OCI-LY1 (cell line): ENCODE results near the gene CPNE1.

Source experiments
- H2AFZ ChIP-seq: fragments of 200-600 bp; sonication (generic), shearing (Covaris generic); 2 replicates; pipeline ENCODE4 v1.6.0; 2014; ENCODE audit warnings: antibody characterized with exemption, mild to moderate bottlenecking, low read length
- H3F3A ChIP-seq: fragments of 200-600 bp; sonication (generic), shearing (Covaris generic); 2 replicates; pipeline ENCODE4 v1.6.0; 2014; ENCODE audit warnings: mild to moderate bottlenecking, antibody characterized with exemption, low read length, moderate library complexity; ENCODE audit not compliant: insufficient read depth
- H3K27ac ChIP-seq: fragments of 200-600 bp; sonication (generic); 2 replicates; pipeline ENCODE4 v1.5.1; 2014; ENCODE audit warnings: low read length, mixed run types, mild to moderate bottlenecking, low read depth; ENCODE audit not compliant: poor library complexity, severe bottlenecking
- H3K27me3 ChIP-seq: fragments of 200-600 bp; sonication (generic); 2 replicates; pipeline ENCODE4 v1.6.0; 2014; ENCODE audit warnings: antibody characterized with exemption, mild to moderate bottlenecking, low read length, moderate library complexity; ENCODE audit not compliant: insufficient read depth
- H3K36me3 ChIP-seq: fragments of 200-600 bp; sonication (generic); 2 replicates; pipeline ENCODE4 v1.6.1; 2014; ENCODE audit warnings: mild to moderate bottlenecking, antibody characterized with exemption, low read length, moderate library complexity, mixed read lengths; ENCODE audit not compliant: insufficient read depth
- H3K4me1 ChIP-seq: fragments of 200-600 bp; sonication (generic); 2 replicates; pipeline ENCODE4 v1.5.1; 2014; ENCODE audit warnings: mild to moderate bottlenecking, low read length, moderate library complexity; ENCODE audit not compliant: insufficient read depth, severe bottlenecking
- H3K4me2 ChIP-seq: fragments of 200-600 bp; sonication (generic), shearing (Covaris generic); 2 replicates; pipeline ENCODE4 v1.6.1; 2014; ENCODE audit warnings: low read length
- H3K4me3 ChIP-seq: fragments of 200-600 bp; sonication (generic); 2 replicates; pipeline ENCODE4 v1.5.1; 2014; ENCODE audit warnings: low read length, low read depth, mild to moderate bottlenecking, mixed read lengths; ENCODE audit not compliant: poor library complexity, severe bottlenecking
- H3K79me2 ChIP-seq: fragments of 200-600 bp; shearing (Covaris generic); 2 replicates; pipeline ENCODE4 v1.6.1; 2016; ENCODE audit warnings: mixed run types, low read length, mixed read lengths; ENCODE audit not compliant: insufficient read depth
- H3K9ac ChIP-seq: fragments of 200-600 bp; sonication (generic), shearing (Covaris generic); 2 replicates; pipeline ENCODE4 v1.6.1; 2014; ENCODE audit warnings: mild to moderate bottlenecking, low read length, mixed read lengths
- H3K9me2 ChIP-seq: fragments of 200-600 bp; sonication (generic), shearing (Covaris generic); 2 replicates; pipeline ENCODE4 v1.6.1; 2014; ENCODE audit warnings: low read depth, mild to moderate bottlenecking, low read length, mixed read lengths
- H3K9me3 ChIP-seq: fragments of 200-600 bp; shearing (Covaris generic); 2 replicates; pipeline ENCODE4 v1.6.1; 2014; ENCODE audit warnings: low read length, mixed read lengths
- H4K20me1 ChIP-seq: fragments of 200-600 bp; sonication (generic), shearing (Covaris generic); 2 replicates; pipeline ENCODE4 v1.6.0; 2016; ENCODE audit warnings: mild to moderate bottlenecking, low read length; ENCODE audit not compliant: insufficient read depth
- EZH2 ChIP-seq: fragments of 200-600 bp; sonication (generic), shearing (Covaris generic); IDR thresholded peaks from 2 replicates; pipeline ENCODE4 v1.8.0; 2017; ENCODE audit warnings: borderline replicate concordance, mixed run types, mild to moderate bottlenecking, antibody characterized with exemption, low read length, moderate library complexity, mixed read lengths
- TF ChIP-seq, protein P1 (sequence below): fragments of 200-600 bp; sonication (generic), shearing (Covaris generic); IDR thresholded peaks from 2 replicates; pipeline ENCODE4 v1.5.1; 2017; ENCODE audit warnings: mild to moderate bottlenecking, antibody characterized with exemption, low read length, moderate library complexity, mixed read lengths

Gene CPNE1

GRCh38 chr20:35673884-35674283 lies 9.2 kb upstream of the CPNE1 start:
- Histone ChIP-seq H2AFZ (no peak overlapping the region), H3K4me3 (no peak overlapping the region), H3K4me2 (no peak overlapping the region), H3F3A (no peaks in the 10 kb centered on the region), H3K9me3 (no peaks in the 10 kb centered on the region), H3K36me3 (peaks cover 53% of the 10 kb centered on the region), H3K27me3 (no peaks in the 10 kb centered on the region), H3K9me2 (no peaks in the 10 kb centered on the region), H3K79me2 (no peaks in the 10 kb centered on the region), H3K4me1 (no peaks in the 10 kb centered on the region), H3K27ac (no peak overlapping the region), H4K20me1 (no peaks in the 10 kb centered on the region), H3K9ac (no peak overlapping the region)
- TF ChIP-seq EZH2 = no peak
- TF ChIP-seq, protein P1, sequence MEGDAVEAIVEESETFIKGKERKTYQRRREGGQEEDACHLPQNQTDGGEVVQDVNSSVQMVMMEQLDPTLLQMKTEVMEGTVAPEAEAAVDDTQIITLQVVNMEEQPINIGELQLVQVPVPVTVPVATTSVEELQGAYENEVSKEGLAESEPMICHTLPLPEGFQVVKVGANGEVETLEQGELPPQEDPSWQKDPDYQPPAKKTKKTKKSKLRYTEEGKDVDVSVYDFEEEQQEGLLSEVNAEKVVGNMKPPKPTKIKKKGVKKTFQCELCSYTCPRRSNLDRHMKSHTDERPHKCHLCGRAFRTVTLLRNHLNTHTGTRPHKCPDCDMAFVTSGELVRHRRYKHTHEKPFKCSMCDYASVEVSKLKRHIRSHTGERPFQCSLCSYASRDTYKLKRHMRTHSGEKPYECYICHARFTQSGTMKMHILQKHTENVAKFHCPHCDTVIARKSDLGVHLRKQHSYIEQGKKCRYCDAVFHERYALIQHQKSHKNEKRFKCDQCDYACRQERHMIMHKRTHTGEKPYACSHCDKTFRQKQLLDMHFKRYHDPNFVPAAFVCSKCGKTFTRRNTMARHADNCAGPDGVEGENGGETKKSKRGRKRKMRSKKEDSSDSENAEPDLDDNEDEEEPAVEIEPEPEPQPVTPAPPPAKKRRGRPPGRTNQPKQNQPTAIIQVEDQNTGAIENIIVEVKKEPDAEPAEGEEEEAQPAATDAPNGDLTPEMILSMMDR = no peak

GRCh38 chr20:35669681-35670080 lies 5.0 kb upstream of the CPNE1 start:
- H3K79me2 ChIP-seq = no peaks in the 10 kb centered on the region
- H2AFZ ChIP-seq = no peak overlapping the region
- no peak overlapping the region for H3K27ac ChIP-seq
- H4K20me1 ChIP-seq = no peaks in the 10 kb centered on the region
- H3K9me2 ChIP-seq = no peaks in the 10 kb centered on the region
- H3K9me3 ChIP-seq = no peaks in the 10 kb centered on the region
- H3F3A ChIP-seq = no peaks in the 10 kb centered on the region
- no peak overlapping the region for H3K4me3 ChIP-seq
- H3K27me3 ChIP-seq = no peaks in the 10 kb centered on the region
- peaks cover 55% of the 10 kb centered on the region for H3K36me3 ChIP-seq
- no peak overlapping the region for H3K4me2 ChIP-seq
- H3K9ac ChIP-seq = no peak overlapping the region
- peaks cover 5% of the 10 kb centered on the region for H3K4me1 ChIP-seq
- TF ChIP-seq, protein P1 = no peak
- TF ChIP-seq EZH2 = no peak

GRCh38 chr20:35669221-35669620 lies 4.5 kb upstream of the CPNE1 start:
- H3K9me3 ChIP-seq = no peaks in the 10 kb centered on the region
- peaks cover 5% of the 10 kb centered on the region for H3K4me1 ChIP-seq
- H3K36me3 ChIP-seq = peaks cover 50% of the 10 kb centered on the region
- H3K9me2 ChIP-seq = no peaks in the 10 kb centered on the region
- H3F3A ChIP-seq = no peaks in the 10 kb centered on the region
- H3K79me2 ChIP-seq = peaks cover 3% of the 10 kb centered on the region
- TF ChIP-seq, protein P1 = no peak
- TF ChIP-seq EZH2 = no peak
- H4K20me1 ChIP-seq = no peaks in the 10 kb centered on the region
- H3K4me2 ChIP-seq = no peak overlapping the region
- no peak overlapping the region for H3K27ac ChIP-seq
- no peak overlapping the region for H2AFZ ChIP-seq
- no peak overlapping the region for H3K9ac ChIP-seq
- H3K27me3 ChIP-seq = no peaks in the 10 kb centered on the region
- no peak overlapping the region for H3K4me3 ChIP-seq
